HG02870 (cell line): ENCODE data around the gene TPSAB1.
"Not testable (repeated sequence)": the region's sequence is repeated elsewhere in the genome, so short reads cannot be mapped to it uniquely, and the experiment has no call there.

Experiments
- ATAC-seq: cut with Tn5 transposase; IDR thresholded peaks from one replicate; pipeline ENCODE4 v1.9.1; 2021; ENCODE audit warnings: mild to moderate bottlenecking, moderate library complexity; ENCODE audit not compliant: unreplicated experiment

Gene TPSAB1

DNA sequence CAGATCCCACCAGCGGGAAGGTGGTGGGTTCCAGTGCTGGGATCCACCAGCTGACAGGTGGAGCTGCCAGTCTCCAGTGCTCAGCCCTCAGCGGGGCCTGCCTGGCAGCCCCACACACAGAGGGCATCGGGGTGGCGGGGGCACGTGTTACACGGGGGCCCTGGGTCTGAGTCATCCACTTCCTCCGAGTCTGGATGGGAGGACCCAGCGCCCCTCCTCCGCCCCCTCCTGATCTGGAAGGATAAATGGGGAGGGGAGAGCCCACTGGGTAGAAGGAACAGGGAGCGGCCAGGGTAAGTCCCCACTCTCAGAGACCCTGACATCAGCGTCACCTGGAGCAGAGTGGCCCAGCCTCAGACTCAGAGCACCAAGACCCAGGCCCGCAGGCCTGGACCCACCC is at the start of gene TPSAB1:
Gene TPSAB1 (plus strand): TSS at position 270 of the 400 bp plus-strand sequence. CDS start 234 bp downstream, outside the sequence.
- ATAC-seq = not testable (repeated sequence)

DNA sequence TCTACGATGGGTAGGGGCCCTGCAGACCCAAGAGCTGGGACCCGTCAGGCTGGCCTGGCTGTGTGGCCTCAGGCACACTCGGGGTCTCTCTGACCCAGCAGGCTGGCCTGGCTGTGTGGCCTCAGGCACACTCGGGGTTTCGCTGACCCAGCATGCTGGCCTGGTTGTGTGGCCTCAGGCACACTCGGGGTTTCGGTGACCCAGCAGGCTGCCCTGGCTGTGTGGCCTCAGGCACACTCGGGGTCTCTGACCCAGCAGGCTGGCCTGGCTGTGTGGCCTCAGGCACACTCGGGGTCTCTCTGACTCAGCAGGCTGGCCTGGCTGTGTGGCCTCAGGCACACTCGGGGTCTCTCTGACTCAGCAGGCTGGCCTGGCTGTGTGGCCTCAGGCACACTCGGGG is 49.7 kb upstream of the TPSAB1 start:
- not testable (repeated sequence) for ATAC-seq

DNA sequence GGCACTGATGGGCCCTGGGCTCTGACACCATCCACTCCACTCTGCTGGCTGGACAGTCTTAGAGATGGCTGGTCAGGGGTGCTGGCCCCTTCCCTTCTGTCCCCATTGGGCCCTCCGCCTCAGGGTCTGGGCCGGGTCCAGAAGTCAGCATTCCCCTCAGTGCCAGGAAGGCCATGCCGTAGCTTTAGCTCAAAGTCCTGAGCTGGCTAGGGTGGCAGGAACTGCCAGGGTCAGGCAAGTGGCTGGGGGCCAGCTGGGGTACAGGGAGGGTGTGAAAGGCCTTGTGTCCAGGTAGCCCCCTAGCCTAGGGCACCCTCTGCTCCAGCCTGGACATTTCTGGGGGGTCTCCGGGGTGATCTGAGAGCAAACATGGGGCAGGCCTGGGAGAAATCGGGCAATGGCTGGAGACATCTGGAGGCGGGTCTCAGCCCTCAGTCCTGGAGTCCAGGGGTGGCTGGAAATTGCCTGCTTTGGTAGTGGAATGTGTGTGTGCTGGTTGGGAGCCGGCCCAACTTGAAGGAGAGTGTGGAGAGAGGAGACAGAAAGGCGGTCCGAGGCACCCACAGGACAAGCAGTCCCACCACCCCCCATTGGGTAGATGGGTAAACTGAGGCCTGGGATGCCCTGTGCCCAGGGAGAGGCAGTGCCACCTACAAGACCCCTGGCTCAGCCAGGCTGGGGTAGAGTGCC is 48.0 kb upstream of the TPSAB1 start:
- no peak for ATAC-seq

DNA sequence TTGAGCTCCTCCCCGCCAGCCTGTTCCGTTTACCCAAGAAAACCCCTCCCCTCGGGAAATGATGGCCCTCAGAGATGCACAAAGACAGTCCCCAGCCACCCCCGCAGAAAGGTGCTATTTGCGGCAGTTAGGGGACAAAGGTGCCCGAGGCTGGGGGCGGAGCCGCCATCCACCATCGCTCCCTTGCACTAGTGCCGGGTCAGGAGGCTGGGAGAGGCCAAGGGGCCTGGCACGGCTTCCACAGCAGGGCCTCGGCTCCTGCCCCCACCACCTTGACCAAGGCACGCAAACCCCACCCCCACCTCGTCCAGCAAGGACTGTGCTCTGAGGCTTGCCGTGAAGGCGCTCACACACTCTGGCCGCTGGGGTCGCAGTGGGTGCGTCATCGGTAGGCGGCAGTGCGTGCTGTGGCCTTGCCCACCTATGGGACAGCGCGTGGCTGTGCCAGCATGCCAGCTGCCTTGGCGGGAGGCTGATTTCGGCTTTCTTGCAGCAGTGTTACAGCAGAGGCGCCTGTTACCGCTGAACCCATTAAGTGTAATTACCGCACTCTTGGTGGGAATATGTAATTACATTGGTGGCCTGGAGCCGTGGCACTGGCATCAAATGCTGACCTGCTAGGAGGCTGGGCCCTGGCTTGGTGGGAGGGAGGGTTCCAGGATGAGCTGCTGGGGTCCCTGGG is 47.2 kb upstream of the TPSAB1 start:
- ATAC-seq = no peak

DNA sequence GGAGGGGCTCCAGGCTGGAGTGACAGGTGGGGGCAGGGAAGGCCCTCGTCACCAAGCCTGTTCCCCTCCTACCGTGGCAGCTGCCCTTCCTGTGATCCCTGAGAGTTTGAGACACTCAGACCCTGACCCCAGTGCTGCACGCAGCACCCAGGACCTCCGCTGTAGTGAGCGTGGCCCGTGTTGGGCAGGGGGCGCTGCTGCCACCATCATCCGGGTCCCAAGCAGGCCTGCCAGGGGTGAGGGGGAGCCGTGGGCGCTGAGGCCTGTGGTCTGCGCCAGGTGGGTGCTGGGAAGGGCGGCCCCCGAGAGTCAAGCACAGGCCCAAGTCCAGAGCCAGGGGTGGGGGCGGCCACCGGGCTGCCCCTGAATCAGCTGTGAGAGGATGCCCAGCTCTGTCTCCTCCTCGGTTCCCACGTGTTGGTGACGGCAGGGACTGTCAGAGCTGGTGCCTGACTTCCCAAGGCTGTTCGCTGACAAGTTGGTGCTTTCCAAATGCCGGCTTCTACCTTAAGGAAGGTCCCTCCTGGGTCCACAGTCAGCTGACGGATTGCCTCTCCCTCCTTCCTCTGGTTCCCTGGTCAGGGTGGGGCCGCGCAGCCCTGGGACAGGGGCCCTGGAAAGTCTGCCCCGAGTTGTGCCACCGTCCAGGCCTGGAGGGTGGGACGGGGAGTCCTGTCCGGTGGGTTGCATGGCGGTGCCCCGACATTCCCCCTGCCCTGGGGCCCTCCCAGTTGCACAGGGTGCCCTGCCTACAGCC is 46.5 kb upstream of the TPSAB1 start:
- ATAC-seq = no peak

DNA sequence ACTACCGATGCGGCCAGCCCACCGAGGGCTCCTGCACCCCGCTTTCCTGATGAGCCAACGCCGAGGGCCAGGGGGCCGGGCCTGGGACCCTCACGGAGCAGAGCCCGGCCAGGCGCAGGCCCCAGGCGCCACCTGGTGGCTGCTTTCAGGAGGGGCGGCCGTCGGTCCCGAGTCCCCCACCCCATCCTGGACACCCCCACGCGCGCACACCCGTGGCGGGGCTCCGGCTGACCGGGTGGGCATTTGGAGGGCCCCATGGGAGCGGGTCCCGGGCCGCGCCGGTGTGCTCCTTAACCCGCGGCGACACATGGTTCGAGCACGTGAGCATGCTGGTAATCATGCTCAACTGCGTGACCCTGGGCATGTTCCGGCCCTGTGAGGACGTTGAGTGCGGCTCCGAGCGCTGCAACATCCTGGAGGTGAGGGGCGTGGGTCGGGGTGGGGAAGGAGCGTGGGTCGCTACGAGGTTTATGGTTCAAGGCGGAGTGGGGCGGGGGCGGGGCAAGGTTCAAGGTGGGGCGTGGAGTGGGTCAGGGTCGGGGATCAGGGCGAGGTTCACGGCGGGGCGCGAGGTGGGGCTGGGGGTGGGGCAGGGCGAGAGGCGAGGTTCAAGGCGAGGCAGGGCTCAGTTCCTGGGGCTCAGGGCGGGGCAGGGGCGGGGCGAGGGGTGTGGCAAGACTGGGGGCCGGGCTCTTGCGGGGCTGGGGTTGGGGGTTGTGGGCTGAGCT is 45.7 kb upstream of the TPSAB1 start:
- ATAC-seq = no peak

DNA sequence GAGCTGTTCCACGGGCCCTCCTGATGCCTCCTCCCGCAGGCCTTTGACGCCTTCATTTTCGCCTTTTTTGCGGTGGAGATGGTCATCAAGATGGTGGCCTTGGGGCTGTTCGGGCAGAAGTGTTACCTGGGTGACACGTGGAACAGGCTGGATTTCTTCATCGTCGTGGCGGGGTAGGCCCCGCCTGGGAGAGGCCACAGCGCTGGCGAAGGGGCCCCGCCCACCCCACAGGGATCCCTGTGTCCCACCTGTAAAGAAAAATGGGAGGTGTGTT is 45.2 kb upstream of the TPSAB1 start:
- ATAC-seq = no peak

DNA sequence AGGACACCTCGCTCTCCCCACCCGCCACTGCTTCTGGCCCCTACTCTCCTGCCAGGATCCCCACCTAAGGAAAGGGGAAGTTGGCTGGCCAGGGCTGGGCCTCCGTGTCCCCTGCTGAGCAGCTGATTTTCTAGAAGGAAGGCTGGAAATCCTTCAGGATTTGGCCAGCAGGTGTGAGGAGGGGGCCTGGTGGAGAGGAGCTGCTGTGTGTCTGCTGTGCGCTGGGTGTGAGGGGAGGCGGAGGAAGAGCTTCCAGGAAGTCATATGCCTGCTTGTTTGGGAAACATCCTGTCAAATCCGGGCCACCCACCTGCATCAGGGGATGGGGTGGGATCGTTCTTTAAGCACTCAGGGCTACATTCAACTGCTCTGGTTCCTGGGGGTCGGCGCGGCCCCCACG is 44.0 kb upstream of the TPSAB1 start:
- ATAC-seq = no peak

DNA sequence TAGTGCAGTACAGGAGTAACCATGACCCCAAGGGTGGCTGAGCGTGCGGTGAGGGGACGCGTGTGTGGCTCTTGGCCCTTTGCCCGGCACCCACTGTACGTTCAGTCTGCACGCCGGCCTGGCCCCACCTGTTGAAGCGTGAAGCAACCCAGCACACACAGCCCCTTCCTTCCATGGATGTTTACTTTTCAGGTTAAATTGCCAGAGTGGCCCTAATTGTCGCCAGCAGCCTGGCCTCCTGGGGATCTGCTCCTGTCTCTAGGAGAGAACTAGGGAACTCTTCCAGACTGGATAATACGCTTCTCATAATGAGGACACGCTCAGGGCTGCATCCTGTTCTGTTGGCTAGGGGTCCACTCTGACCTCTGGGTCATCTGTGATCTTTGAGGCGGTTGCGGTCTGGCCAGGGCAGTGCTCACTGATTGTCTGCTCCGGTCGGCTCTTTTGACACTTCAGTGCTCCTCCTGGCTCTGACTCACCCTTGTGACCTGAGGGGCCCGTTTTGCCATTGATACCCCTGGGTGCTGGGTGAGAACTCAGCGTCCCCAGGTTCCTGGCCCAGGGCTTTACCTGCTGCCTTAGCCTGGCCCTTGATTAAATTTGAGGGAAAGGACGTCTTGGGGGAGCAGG is 43.2 kb upstream of the TPSAB1 start:
- ATAC-seq = no peak

DNA sequence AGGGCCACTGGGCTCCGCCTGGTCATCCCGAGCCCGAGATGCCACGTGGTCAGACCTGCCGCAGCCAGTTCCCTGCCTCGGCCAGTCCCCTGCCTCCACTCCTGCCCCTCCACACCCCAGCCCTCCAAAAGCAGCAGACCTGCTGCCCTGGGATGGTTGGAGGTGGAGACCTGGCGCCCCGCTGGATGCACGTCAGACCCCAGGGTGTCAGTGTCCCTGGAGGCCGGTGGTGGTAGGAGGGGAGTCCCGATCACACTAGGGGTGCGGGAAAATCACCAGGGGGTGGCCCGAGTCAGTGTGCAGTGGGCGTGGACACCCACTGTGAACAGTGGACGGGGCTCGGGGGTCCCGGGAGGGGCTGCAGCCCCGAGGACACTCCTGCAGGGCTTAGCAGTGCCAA is 42.3 kb upstream of the TPSAB1 start:
- ATAC-seq = no peak

DNA sequence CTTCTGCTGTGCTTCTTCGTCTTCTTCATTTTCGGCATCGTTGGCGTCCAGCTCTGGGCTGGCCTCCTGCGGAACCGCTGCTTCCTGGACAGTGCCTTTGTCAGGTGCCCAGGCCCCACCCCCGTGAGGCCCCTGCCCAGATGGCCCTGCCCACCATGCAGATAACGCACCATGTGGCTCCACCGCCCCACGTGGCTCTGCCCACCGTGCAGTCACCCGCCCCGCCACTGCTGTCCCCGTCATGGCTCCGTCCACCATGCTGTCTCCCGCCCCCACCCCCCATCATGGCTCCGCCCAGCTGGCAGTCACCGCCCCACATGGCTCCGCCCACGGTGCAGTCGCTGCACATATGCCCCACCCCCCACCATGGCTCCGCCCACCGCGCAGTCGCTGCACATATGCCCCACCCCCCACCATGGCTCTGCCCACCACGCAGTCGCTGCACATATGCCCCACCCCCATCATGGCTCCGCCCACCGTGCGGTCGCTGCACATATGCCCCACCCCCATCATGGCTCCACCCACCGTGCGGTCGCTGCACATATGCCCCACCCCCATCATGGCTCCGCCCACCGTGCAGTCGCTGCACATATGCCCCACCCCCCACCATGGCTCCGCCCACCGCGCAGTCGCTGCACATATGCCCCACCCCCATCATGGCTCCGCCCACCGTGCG is 41.7 kb upstream of the TPSAB1 start:
- not testable (repeated sequence) for ATAC-seq

DNA sequence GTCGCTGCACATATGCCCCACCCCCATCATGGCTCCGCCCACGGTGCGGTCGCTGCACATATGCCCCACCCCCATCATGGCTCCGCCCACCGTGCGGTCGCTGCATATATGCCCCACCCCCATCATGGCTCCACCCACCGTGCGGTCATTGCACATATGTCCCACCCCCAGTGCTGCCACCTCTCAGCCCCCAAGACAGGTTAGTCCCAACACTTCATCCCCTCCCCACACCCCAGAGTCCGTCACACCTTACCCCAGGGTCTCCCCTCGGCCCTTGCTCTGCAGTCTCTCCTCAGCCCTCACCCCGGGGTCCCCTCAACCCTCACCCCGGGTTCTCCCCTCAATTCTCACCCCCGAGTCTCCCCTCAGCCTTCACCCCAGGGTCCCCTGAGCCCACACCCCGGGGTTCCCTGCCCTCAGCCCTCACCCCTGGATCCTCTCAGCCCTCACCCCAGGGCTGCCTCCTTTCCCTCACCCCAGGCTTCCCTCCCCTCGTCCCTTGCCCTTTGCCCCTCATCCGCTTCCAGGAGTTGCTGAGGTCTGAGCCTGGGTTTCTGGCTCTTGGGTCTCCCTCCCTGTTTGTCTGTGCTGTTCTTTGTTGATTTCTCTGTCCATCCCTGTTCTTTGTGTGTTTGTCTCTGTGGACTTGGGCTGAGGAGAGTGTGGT is 41.0 kb upstream of the TPSAB1 start:
- ATAC-seq = no peak

DNA sequence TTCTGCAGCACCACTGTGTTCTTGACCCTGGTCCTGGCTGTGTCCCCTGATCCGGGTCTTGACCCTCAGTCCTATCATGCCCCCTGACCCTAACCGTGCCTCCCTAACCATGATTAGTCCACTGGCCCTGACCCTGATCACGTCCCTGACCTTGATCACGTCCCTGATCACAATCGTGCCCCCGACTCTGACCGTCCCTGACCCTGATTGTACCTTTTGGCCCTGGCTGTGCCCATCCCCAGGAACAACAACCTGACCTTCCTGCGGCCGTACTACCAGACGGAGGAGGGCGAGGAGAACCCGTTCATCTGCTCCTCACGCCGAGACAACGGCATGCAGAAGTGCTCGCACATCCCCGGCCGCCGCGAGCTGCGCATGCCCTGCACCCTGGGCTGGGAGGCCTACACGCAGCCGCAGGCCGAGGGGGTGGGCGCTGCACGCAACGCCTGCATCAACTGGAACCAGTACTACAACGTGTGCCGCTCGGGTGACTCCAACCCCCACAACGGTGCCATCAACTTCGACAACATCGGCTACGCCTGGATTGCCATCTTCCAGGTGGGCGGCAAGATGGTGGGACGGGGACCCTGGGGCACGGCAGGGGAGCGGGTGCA is 40.4 kb upstream of the TPSAB1 start:
- no peak for ATAC-seq

DNA sequence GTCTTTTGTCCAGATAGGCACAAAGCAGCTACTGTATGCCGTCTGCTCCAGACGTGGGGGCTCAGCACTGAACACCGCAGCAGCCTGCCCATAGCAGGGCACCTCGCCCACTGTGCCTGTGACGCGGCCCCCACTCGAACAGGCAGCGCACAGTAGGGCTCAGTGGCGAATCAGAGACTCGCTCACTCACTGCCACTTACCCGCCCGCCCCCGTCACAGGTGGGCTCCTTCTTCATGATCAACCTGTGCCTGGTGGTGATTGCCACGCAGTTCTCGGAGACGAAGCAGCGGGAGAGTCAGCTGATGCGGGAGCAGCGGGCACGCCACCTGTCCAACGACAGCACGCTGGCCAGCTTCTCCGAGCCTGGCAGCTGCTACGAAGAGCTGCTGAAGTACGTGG is 39.1 kb upstream of the TPSAB1 start:
- no peak for ATAC-seq

DNA sequence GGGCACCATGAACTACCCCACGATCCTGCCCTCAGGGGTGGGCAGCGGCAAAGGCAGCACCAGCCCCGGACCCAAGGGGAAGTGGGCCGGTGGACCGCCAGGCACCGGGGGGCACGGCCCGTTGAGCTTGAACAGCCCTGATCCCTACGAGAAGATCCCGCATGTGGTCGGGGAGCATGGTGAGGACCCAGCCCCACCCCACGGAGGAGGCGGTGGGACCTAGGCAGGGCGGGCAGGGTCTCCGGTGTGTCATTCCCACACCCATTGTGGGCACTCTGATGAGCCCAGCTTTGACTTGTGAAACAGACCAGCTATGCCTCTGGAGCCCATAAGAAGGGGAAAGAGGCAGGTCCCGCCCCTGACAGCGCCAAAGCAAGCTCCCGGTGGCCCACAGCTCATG is 38.2 kb upstream of the TPSAB1 start:
- ATAC-seq = no peak

DNA sequence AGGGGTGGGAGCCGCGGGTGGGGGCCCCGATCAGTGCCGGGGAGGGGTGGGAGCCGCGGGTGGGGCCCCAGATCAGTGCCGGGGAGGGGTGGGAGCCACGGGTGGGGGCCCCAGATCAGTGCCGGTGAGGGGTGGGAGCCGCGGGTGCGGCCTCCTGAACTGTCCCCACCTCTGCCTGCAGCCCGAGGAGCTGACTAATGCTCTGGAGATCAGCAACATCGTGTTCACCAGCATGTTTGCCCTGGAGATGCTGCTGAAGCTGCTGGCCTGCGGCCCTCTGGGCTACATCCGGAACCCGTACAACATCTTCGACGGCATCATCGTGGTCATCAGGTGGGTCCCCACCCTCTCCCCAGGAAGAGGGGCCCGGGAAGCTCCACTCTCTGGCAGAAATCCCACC is 35.6 kb upstream of the TPSAB1 start:
- ATAC-seq = no peak

DNA sequence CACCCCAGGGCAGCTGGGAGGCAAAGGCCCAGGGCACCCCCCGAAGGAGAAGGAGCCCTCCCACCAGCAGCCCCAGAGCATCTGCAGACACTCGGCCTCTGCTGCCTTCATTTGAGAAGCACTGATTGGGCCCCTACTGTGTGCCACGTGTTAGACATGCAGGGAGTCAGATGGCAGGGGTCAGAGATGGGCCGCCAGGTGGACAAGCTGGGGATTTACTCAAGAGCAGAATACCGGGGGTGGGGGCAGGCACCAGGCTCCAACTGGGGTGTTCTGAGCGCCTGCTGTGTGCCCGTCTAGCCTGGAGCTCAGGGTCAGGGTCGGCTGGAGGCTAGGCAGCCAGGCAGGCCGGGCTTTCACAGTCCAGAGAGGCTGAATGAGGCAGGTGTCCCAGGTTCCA is 34.2 kb upstream of the TPSAB1 start:
- ATAC-seq = no peak

DNA sequence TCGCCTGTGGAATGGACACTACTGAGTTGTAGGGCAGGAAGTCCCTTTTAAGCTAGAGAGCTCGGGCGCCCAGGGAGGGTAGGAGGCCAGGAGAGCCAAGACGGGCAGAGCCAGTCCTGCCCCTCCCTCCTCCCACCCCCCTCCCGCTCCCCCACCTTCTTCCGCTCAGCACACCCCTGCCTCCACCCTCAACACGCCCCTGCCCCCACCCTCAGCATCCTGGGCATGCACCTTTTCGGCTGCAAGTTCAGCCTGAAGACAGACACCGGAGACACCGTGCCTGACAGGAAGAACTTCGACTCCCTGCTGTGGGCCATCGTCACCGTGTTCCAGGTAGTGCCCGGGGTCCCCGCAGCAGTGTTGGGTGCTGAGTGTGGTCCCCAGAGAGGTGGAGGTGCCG is 33.7 kb upstream of the TPSAB1 start:
- ATAC-seq = no peak

DNA sequence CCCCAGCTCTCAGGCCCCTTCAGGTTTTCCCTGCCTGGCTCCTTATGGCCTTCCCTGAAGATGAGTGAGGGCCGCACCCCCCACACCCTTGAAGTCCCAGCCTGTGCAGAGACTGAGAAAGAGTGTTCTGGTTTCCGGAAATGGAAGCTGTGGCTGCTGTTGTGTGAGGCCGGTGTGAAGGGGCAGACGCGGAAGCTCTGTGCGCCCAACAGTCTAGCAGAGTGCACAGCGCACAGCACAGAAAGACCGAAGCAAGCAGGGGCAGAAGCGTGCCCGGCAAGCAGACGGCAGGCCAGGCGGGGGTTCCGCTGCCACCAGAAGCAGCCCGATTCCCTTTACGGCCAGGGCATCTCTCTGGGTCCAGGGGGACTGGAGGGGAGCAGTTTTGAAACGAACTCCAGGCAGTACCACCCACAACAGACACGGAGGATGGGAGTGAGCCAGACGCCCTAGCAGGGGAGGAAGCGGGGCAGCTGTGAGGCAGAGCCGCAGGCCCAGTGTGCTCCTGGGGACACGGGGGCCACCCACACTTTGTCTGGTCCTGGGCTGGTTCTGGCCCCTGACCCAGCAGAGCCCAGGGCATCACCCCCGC is 32.2 kb upstream of the TPSAB1 start:
- no peak for ATAC-seq
